Activated CD4-positive, CD25-positive, alpha-beta regulatory T cell treated with anti-CD3 and anti-CD28 coated beads, Interleukin-2, amount 50 U/mL, for 72 hours (primary cell): ENCODE data around the gene AQP6.

Experiments
- DNase-seq: peaks from one replicate; pipeline ENCODE4 v3.0.0; 2021

AQP6 gene, protein sequence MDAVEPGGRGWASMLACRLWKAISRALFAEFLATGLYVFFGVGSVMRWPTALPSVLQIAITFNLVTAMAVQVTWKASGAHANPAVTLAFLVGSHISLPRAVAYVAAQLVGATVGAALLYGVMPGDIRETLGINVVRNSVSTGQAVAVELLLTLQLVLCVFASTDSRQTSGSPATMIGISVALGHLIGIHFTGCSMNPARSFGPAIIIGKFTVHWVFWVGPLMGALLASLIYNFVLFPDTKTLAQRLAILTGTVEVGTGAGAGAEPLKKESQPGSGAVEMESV

GRCh38 chr12:49972641-49973360 is at the start of gene AQP6:
Gene AQP6 (plus strand): TSS chr12:49972947. CDS start chr12:49973174, 227 bp downstream.
- no peak for DNase-seq

DNA sequence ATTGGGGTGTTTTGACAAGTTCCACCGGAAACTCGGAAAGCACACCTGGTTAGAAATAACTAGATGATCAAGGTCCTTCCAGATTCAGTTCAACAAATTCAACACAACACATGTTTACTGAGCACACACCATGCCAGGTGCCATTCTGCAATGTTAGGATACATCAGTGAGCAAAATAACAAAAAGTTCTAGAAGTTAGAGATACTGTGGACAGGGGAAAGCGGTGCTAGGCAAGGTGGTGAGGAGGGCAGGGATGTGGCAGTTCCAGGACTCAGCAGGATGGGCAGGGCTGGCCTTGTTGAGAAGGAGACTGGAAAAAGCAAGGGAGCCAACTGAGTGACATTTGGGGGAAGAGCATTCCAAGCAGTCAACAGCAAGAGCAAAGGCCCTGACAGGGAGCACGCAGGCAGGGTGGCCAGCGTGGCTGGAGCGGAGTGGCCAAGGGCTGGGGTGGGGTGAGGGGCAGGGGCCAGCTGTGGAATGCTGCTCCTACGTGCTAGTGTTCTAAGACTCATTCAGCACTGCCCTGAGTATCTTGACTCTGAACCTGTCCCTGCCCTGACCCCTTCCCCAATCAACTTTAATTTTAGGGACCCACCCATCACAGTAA is 49.6 kb upstream of the AQP6 start:
- peak; percentile 14 for DNase-seq

GRCh38 chr12:49923880-49924556 is 48.7 kb upstream of the AQP6 start:
- DNase-seq = peak; percentile 11

DNA sequence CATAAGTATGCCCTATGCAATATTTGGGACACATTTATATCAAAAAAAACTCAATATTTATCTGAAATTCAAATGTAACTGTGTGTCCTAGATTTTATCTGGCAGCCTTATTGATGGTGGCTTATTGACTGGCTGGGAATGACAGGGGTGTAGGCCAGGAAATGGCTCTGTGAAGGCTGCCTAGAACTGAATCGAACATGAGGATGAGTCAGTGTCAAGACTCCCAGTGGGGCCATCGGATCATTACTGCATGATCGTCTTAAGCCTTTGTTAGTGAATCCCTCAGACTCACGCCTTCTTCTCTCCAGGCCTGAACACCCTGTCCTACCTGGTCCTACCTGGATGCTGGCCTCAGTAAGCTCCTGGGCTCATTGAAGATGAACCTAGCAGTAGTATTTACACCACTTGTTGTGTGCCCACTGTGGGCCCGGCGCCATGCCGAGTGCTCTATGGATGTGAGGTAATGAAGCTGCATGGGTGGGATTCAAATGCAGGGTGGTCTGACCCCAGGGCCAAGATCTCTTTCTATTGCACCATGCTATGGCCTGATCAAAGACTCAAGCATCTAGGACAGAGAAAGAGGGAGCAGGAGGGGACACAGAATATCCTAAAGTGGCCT is 48.0 kb upstream of the AQP6 start:
- peak; percentile 13 for DNase-seq

- DNase-seq = peak; percentile 26
Measured at GRCh38 chr12:49925433-49926204, 47.1 kb upstream of the AQP6 start.

- no peak for DNase-seq
Measured at GRCh38 chr12:49928471-49928870, 44.3 kb upstream of the AQP6 start.

DNA sequence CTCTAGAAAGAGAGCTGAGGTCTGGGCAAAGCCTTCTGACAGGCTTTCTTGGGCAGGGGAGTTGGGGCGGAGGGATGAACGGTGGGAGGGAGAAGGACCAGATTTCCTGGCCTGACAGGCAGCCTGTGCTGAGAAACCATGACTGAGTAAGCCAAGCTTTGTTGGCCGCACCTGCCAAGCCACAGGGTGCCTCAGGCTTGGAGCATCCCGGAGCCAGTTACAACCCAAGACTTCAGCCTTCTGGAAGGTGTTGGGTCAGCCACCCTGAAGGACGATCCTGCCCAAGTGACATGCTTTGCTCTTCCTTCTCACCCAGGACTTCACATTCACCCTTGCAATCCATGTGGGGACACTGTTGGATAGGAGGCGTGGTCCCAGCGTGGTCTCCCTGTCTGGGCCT is 43.2 kb upstream of the AQP6 start:
- peak; percentile 16 for DNase-seq

- no peak for DNase-seq
Measured at GRCh38 chr12:49930515-49931288, 42.0 kb upstream of the AQP6 start.

GRCh38 chr12:49932023-49932422 is 40.7 kb upstream of the AQP6 start:
- no peak for DNase-seq

DNA sequence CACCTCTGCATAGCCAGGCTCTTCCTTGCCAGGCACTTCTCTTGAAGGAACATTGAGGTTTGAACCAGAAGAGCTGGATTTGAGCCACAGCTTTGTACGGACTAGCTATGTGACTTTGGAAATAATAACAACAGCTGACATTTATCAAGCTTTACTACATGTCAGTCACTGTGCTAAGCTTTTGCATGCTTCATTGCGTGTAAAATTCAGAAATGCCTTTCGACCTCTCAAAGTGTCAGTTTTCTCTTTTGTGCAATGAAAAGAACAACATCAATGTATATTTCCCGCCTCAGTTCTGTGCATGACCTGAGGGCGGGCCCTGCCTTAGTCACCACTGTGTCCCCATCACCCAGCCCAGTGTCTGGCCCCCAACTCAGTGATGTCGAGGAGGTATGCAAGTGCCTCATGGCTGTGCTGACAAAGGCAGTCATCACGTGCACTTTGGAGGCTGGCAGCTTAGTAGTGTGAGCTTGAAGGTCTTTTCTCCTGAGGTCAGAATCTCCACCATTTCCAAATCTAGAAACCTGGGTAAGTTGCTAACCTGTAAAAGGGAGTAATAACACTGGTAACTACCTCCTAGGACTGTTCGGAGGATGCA is 40.1 kb upstream of the AQP6 start:
- no peak for DNase-seq

- no peak for DNase-seq
Measured at GRCh38 chr12:49933796-49934195, 39.0 kb upstream of the AQP6 start.

DNA sequence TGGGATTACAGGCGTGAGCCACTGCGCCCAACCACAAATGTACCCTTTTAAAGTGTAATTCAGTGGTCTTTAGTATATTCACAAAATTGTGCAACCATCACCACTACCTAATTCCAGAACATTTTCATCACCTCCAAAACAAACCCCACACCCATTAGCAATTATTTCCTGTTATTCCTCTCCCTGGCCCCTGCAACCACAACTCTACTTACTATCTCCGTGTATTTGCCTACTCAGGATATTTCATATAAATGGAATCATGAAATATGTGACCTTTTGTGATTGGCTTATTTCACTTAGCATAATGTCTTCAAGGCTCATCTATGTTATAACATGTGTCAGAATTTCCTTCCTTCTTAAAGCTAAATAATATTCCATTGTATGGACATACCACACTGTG is 38.2 kb upstream of the AQP6 start:
- DNase-seq = no peak

DNA sequence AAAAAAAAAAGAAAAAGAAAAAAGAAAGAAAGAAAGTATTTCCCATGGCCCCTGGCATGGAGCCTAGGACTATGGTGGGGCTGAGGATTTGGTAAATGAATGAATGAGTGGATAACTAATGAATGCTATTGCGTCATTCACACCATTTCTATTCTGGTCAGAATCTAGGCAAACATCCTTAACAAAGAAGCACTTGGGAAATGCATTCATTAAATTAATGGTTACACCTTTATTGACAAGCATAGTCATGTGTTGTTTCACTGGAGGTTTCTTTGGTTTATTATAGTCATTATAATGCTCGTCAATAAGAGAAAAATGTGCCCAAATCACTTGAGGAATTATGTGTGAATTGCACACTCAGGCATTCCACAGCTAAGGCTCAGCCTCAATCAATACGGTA is 35.8 kb upstream of the AQP6 start:
- DNase-seq = no peak

GRCh38 chr12:49937639-49938300 is 35.0 kb upstream of the AQP6 start:
- no peak for DNase-seq

DNA sequence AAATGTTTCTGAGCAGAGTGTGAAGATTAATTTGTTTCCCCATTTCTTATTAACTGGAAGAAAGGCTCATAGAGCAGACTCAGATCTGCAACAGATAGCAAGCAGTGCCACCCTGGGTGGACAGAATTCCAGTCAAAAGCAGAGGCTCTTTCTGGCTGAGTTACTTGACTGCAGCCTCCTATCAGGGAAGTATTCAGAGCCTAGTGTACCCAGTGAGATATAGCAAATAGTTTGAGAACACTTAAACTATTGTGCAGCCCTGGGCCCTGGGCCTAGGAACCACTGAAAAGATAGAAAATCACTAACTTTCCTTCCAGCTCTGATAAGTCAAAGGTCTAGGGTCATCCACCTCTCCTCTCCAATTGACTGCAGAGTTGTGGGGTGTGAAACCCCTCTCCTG is 33.4 kb upstream of the AQP6 start:
- DNase-seq = no peak

DNA sequence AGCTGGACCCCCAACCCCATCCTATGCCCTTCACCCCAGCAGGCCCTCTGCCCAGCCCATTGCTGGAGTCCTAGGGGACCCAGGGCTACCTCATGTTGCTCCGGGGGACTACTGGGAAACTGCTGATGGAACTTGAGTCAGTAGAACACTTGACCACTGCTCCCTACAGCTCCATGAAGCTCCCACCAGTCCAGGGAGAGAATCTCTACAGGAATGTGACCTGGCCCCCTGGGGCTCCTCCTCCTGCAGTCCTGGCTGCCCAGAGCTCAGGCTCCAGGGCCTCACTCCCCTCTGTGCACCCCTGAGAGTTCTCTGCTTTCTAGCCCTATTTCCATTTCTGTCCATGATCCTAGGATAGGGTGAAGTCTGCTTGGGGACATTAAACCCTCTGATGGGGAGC is 33.0 kb upstream of the AQP6 start:
- peak; percentile 14 for DNase-seq

DNA sequence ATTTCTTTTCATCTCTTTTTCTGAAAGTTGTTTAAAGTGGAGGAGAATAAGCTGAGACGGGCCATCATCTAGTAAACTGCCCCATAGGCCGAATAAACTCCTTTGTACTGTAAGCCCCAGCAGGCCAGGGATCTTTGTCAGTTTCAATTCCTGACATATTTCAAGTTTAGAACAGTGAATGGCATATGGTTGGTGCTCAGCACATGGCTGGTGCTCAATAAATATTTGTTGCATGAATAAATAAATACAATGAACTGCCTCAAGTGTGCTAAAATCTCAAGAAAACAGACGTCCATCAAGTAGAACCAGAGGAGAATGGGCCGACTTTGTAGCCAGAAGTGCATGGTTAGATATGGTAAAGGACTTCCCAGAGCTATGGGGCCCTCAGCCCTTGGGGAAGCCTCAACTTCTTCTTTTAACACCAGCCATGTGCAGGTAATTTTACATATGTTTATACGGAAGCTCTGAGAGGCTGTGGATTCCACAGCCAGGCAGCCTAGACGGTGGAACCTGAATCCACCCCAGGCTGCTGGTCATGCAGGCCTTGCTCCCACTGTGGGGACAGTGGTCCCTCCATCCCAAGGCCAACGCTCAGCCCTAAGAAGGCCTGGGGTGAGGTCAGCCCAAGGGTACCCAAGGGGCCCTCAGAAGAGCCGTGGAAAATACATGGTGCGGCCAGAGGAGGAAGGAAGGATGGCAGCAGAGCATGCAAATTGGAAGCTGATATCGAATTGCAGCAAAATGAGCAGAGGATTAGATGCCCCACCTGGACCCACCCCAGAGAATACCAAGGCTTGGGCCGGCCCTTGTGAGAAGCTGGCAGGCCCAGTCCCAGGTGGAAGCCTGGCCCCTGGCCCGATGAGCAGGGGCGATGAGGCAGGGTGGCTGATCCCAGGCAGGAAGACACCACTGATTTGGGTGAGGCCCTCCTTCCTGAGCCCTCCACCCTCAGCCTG is 30.9 kb upstream of the AQP6 start:
- DNase-seq = peak; percentile 27

DNA sequence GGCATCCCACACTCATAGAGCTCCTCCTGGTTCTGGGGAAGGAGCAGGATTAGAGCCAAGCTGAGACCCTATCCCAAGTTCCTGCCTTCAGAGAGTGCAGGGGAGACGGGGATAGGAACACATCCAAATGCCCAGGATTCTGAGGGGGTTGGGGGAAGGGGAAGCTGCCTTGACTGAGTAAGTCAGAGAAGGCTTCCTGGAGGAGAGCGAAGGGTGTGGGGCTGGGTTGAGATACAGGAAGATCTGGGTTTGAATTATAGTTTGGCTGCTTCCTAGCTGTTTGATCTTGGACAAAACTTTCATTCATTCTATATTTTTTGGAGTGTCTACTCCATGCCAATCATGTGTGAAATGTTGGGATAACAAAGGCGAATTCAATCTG is 30.2 kb upstream of the AQP6 start:
- no peak for DNase-seq

GRCh38 chr12:49942921-49943624 is 29.7 kb upstream of the AQP6 start:
- peak; percentile 29 for DNase-seq
